ENCODE results near the gene TUG1. TPM values are rescaled to one million over a fixed set of nuclear protein-coding genes. Genes with fewer than 3 reads are reported as not detected.

The TUG1 gene
- total and polyA plus RNA-seq, 10 of the 15 experiments (the other 5 are each of a cell fraction or from before 2014, with no cell fraction given), result 19.3 to 116 (median 54.9) TPM

DNA sequence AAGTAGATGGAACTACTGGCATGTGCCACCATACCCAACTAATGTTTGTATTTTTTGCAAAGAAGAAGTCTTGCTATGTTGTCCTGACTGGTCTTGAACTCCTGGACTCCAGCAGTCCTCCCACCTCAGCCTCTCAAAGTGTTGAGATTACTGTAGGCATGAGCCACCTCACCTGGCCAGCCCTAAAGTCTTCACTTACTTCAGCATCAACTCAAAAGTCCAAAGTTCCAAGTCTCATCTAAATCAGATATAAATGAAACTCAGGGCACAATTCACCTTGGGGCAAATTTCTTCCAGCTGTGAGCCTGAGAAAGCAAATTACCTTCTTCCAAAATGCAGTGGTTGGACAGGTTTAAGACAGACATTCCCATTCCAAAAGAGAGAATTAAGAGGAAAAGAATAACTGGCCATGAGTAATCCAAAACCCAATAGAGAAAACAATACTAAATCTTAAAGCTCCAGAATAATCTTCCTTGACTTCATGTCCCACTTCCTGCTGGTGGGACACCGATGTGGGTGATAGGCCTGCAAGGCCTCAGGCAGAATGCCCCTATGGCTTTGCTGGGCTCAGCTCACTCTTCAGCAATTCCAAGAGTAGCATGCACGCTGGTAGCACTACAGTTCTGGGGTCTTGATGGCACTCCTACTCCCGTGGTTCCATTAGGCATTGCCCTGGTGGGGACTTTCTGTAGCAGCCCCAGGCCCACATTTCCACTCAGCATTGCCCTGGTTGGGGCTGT, 50.3 kb downstream of the TUG1 start:
- in situ Hi-C loops (cut with MboI) (no loop called here), intact Hi-C loops (cut with micrococcal nuclease; ENCODE audit: unreplicated experiment) (no loop called here)
- no peak for TF ChIP-seq SMC3 (IDR thresholded peaks at IDR 0.05; ENCODE audit: borderline replicate concordance, low read length)
- no peak for TF ChIP-seq TCF7 (IDR thresholded peaks at IDR 0.05; ENCODE audit: borderline replicate concordance)
- no peak for TF ChIP-seq EZH2 (IDR thresholded peaks at IDR 0.05; ENCODE audit: borderline replicate concordance, control insufficient read depth, low read depth, low read length)
- no peak for TF ChIP-seq ZSCAN29 (IDR thresholded peaks at IDR 0.05)
- TF ChIP-seq RAD51 (IDR thresholded peaks at IDR 0.05), result no peak
- TF ChIP-seq RUNX3 (IDR thresholded peaks at IDR 0.05; ENCODE audit: low read length), result no peak
- no peak for TF ChIP-seq ATF7 (IDR thresholded peaks at IDR 0.05; ENCODE audit: low read depth)
- no peak for TF ChIP-seq MEF2A (IDR thresholded peaks at IDR 0.05; ENCODE audit: insufficient read depth, low read depth, low read length)
- Histone ChIP-seq H3K4me2 (ENCODE audit: control insufficient read depth, insufficient read depth) (no peak overlapping the region), H2AFZ (ENCODE audit: control insufficient read depth, low read depth, low read length) (no peak overlapping the region), H3K27me3 (replicated peaks in 1 of 2; ENCODE audit: control insufficient read depth in 2 of 2, insufficient read depth in 2 of 2, low read length in 1 of 2) (no peaks in the 10 kb centered on the region), H3K79me2 (ENCODE audit: control insufficient read depth, insufficient read depth, low read length) (no peaks in the 10 kb centered on the region), H3K27ac (ENCODE audit: control insufficient read depth, insufficient read depth) (no peak overlapping the region), H3K4me3 (no peak overlapping the region), H3K9me3 (replicated peaks; ENCODE audit: control insufficient read depth, insufficient read depth, low read length) (no peaks in the 10 kb centered on the region), H3K36me3 (ENCODE audit: control insufficient read depth in 2 of 2, insufficient read depth in 2 of 2, low read length in 1 of 2) (no peaks in the 10 kb centered on the region), H3K4me1 (ENCODE audit: control insufficient read depth, insufficient read depth, low read length) (no peaks in the 10 kb centered on the region), H3K9ac (ENCODE audit: control insufficient read depth, insufficient read depth, low read length) (no peak overlapping the region), H4K20me1 (ENCODE audit: control insufficient read depth, insufficient read depth) (no peaks in the 10 kb centered on the region)
- WGBS (ENCODE audit: insufficient coverage, insufficient replicate concordance, low lambda C conversion rate, missing lambda C conversion rate), result 15% methylated on average over 3 of the region's 3 CpGs
- ATAC-seq, result no peak
- ChIA-PET CTCF (no interaction called here), SMC1A (ENCODE audit: uncharacterized antibody, unreplicated experiment) (no interaction called here), RAD21 (ENCODE audit: unreplicated experiment) (interaction anchor here (0.5 kb wide), 1 partner anchor 69 kb away, joined by 3 read pairs; no protein-coding TSS in a partner anchor), POLR2A (no interaction called here)
- FAIRE-seq, result no peak
- BruUV-seq (replicated peaks), result no TSS peak
- no peak for DNase-seq (ENCODE audit: low read depth, low spot score)

- Histone ChIP-seq H3K27me3 (replicated peaks in 1 of 2; ENCODE audit: control insufficient read depth in 2 of 2, insufficient read depth in 2 of 2, low read length in 1 of 2) (no peaks in the 10 kb centered on the region), H3K9ac (ENCODE audit: control insufficient read depth, insufficient read depth, low read length) (no peak overlapping the region), H3K79me2 (ENCODE audit: control insufficient read depth, insufficient read depth, low read length) (no peaks in the 10 kb centered on the region), H3K4me1 (ENCODE audit: control insufficient read depth, insufficient read depth, low read length) (no peaks in the 10 kb centered on the region), H3K36me3 (ENCODE audit: control insufficient read depth in 2 of 2, insufficient read depth in 2 of 2, low read length in 1 of 2) (no peaks in the 10 kb centered on the region), H3K27ac (ENCODE audit: control insufficient read depth, insufficient read depth) (no peak overlapping the region), H2AFZ (ENCODE audit: control insufficient read depth, low read depth, low read length) (no peak overlapping the region), H3K4me2 (ENCODE audit: control insufficient read depth, insufficient read depth) (no peak overlapping the region), H3K4me3 (no peak overlapping the region), H4K20me1 (ENCODE audit: control insufficient read depth, insufficient read depth) (no peaks in the 10 kb centered on the region), H3K9me3 (replicated peaks; ENCODE audit: control insufficient read depth, insufficient read depth, low read length) (no peaks in the 10 kb centered on the region)
- CTCF ChIA-PET, result no interaction called here
- in situ Hi-C loops (cut with MboI) (no loop called here), intact Hi-C loops (cut with micrococcal nuclease; ENCODE audit: unreplicated experiment) (no loop called here)
- SMC1A ChIA-PET (ENCODE audit: uncharacterized antibody, unreplicated experiment), result no interaction called here
- FAIRE-seq (no peak), ATAC-seq (no peak), DNase-seq (ENCODE audit: low read depth, low spot score) (no peak)
- POLR2A ChIA-PET, result no interaction called here
- TF ChIP-seq BMI1 (IDR thresholded peaks at IDR 0.05; ENCODE audit: borderline replicate concordance) (no peak), ZBTB40 (IDR thresholded peaks at IDR 0.05; ENCODE audit: borderline replicate concordance) (no peak)
- no TSS peak for BruUV-seq (replicated peaks)
- RAD21 ChIA-PET (ENCODE audit: unreplicated experiment), result interaction anchor here (0.5 kb wide), 1 partner anchor 70 kb away, joined by 3 read pairs; no protein-coding TSS in a partner anchor
- WGBS (ENCODE audit: insufficient coverage, insufficient replicate concordance, low lambda C conversion rate, missing lambda C conversion rate), result 33% methylated on average over 4 of the region's 4 CpGs
Observed at GRCh38 chr22:31020334-31020733, 51.3 kb downstream of the TUG1 start.
